Stimulated activated CD8-positive, alpha-beta memory T cell treated with anti-CD3 and anti-CD28 coated beads, Interleukin-12 subunit alpha, Interleukin-12 subunit beta, amount 100 ng/mL, for 24 hours (primary cell): ENCODE results near the gene LGR6.
"Not testable (repeated sequence)": the region's sequence is repeated elsewhere in the genome, so short reads cannot be mapped to it uniquely, and the experiment has no call there.

Source experiments
- DNase-seq: peaks from one replicate; pipeline ENCODE4 v3.0.0-alpha.2; 2020; ENCODE audit errors: extremely low read depth

LGR6 gene, protein sequence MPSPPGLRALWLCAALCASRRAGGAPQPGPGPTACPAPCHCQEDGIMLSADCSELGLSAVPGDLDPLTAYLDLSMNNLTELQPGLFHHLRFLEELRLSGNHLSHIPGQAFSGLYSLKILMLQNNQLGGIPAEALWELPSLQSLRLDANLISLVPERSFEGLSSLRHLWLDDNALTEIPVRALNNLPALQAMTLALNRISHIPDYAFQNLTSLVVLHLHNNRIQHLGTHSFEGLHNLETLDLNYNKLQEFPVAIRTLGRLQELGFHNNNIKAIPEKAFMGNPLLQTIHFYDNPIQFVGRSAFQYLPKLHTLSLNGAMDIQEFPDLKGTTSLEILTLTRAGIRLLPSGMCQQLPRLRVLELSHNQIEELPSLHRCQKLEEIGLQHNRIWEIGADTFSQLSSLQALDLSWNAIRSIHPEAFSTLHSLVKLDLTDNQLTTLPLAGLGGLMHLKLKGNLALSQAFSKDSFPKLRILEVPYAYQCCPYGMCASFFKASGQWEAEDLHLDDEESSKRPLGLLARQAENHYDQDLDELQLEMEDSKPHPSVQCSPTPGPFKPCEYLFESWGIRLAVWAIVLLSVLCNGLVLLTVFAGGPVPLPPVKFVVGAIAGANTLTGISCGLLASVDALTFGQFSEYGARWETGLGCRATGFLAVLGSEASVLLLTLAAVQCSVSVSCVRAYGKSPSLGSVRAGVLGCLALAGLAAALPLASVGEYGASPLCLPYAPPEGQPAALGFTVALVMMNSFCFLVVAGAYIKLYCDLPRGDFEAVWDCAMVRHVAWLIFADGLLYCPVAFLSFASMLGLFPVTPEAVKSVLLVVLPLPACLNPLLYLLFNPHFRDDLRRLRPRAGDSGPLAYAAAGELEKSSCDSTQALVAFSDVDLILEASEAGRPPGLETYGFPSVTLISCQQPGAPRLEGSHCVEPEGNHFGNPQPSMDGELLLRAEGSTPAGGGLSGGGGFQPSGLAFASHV

DNA sequence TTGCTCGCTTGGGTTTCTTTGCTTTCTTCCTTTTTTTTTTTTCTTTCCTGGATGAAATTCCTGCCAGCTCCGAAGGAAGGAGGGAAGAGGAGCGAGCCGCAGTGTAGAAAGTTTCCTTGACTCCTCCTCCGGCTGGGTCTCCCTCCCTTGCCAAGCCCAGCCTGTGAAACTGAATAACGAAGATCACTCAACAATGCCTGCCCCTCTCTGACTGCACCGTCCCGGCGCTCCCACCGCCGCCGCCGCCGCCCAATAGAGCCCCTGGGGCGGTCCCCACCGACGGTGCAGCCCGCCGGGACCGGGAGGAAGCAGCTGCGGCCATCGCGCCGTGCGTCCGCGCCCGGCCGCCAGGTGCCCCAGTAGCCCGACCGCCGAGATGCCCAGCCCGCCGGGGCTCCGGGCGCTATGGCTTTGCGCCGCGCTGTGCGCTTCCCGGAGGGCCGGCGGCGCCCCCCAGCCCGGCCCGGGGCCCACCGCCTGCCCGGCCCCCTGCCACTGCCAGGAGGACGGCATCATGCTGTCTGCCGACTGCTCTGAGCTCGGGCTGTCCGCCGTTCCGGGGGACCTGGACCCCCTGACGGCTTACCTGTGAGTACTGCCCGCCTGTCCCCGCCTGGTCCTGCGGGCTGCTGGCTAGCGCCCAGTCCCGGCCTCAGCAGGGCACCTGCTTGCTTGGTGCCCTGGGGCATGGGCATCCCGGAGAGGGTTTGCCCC is at the start of gene LGR6:
Gene LGR6, plus strand, starts transcription at position 186 of the 714 bp plus-strand sequence. Its CDS starts 191 bp downstream, at position 377.
- no peak for DNase-seq

DNA sequence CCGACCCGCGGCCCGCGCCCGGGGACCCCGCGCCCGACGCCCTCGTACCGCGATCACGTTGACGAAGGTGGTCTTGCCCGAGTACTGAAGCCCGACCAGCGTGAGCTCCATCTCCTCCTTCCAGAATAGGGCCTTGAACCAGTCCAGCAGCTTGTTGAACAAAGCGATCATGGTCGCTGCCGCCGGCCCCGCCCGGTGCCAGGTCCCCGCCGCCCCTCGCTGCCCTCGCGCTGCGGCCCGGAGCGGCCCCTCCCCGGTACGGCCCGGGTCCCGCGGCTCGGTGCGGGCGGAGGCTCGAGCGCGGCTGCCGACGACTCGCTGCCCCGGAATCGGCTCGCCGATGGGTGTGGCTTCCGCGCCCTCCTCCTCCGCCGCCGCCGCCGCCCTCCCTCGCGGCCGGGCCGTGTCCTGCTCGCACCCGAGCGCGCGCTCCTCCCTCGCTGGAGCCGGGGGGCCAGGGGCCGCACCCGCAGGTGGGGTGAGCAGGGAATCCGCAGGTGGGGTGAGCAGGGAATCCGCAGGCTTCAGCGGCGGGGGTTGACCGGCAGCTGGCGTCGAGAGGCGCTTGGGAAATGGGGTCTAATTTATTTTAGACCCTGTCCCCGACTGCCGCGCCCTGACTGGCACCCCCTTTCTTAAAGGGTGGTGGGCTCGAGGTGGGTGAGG is 49.1 kb upstream of the LGR6 start, which contains the start of gene ARL8A:
Gene ARL8A, minus strand, starts transcription at position 336 of the 666 bp plus-strand sequence. Its CDS starts 165 bp downstream, at position 171.
- DNase-seq = no peak

DNA sequence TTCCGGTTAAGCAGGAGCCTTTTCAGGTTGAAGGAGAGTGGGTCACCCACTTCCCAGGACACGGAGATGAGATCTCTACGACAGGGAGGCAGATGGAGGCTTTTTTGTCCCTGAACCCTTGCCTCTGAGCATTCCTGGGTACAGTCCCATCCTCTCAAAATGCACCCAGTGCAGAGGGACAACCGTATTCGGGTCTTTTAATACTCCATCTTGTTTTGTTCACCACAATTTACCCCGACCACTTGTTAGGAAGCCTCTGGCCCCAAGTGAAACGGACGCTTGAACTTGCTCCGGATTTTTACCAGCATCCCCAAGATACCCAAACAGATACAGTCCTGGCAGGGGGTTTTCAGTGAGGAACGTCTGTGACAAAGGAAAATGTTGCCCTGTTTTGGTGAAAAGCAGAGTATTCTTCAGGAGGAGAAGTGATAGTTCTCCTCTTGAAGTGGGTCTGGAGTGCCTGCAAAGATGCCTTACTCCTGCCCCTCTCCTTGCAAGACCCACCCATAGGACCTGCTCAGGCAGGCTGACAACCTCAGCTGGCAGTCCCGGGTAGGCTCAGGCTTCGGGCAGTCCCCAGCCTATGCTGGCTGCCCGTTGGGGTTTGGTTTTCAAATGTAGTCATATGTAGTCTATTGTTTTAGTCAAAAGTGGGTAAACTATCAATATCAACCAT is 48.4 kb upstream of the LGR6 start:
- no peak for DNase-seq

DNA sequence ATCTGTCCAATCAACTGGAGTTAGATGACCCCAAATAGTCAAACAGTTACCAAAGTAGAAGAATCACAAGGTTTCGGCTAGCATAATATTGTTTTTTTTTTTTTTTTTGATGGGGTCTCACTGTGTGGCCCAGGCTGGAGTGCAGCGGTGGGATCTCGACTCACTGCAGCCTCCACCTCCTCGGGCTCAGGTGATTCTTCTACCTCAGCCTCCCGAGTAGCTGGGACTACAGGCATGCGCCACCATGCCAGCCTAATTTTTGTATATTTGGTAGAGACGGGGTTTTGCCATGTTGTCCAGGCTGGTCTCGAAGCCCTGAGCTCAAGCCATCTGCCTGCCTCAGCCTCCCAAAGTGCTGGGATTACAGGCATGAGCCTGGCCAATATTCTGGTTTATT is 47.9 kb upstream of the LGR6 start:
- not testable (repeated sequence) for DNase-seq

DNA sequence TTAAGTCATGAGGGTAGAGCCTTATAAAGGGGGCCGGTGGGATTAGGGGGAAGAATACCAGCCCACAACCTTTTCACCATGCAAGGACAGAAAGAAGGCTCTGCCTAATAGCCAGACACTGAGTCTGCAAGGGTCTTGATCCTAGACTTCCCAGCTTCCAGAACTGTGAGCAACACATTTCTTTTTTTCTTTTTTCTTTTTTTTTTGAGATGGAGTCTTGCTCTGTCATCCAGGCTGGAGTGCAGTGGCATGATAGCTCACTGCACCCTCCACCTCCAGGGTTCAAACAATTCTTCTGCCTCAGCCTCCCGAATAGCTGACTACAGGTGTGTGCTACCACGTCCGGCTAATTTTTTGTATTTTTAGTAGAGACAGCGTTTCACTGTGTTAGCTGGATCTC is 47.3 kb upstream of the LGR6 start:
- DNase-seq = no peak

DNA sequence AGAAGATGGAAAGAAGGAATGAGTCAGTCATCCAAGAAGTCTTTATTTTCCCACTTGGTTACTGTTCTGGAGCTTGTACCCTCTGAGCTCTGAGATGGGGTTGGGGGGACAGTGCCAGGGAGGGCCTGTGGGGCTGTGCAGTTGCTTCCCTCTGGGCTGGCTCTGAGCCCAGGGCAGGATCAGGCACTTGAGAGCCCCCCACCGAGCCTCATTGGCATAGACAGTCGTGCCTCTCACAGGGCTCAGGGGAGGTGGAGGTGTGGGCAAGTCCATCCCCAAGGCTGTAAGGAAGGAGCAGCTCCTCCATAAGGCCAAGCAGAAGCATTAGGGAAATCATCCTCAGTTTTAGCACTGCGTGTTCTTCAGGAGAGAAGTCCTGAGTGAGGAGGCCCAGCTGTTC is 46.6 kb upstream of the LGR6 start:
- DNase-seq = no peak

DNA sequence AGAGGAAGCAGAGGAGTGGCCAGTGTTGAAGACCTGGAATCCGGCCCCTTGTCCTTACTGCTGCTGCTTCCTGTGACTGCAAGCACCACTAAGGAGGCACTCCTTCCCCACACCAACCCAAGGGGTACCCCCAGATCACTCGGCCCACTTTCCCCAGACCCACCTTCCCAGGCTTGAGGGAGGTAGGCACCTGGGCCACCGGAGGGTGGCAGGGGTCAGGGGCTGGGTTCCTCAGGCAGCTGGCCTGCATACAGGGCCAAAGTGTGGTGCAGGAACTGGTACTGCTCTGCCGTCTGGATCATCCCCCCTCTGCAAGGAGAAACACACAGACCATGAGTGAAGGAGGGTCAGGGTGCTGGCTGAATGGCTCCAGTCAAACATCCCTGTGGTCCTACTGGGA is 45.2 kb upstream of the LGR6 start:
- DNase-seq = no peak

DNA sequence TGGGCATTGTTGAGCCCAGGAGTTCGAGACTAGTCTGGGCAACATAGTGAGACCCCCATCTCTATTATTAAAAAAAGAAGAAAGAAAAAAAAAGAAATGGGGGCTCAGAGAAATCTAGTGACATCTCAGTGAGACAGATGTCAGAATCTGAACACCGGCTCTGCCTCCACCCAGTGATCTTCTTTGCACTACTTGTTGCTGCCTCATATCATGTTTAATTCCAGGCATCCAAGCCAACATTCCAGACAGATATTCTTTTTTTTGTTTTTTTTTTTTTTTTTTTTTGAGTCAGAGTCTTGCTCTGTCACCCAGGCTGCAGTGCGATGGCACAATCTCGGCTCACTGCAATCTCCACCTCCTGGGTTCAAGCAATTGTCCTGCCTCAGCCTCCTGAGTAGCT is 44.0 kb upstream of the LGR6 start:
- DNase-seq = no peak

DNA sequence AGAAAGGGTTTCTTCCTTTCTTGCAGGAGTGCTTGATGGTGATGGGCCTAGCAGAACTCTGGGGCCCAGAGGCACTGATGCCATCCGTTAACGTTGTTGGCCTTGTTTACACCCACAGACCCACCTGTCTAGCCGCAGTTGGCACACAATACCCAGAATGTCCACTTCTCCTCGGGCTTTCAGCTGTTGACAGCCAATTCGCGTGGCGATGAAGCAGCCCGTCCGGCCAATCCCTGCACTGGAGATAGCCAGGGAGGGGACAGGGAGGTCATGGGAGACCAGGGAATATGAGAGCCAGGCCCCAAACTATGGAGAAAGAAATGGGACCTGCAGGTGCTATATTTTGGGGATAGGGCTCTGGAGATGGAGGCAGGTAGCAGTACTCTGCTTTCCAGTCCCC is 43.4 kb upstream of the LGR6 start:
- no peak for DNase-seq

DNA sequence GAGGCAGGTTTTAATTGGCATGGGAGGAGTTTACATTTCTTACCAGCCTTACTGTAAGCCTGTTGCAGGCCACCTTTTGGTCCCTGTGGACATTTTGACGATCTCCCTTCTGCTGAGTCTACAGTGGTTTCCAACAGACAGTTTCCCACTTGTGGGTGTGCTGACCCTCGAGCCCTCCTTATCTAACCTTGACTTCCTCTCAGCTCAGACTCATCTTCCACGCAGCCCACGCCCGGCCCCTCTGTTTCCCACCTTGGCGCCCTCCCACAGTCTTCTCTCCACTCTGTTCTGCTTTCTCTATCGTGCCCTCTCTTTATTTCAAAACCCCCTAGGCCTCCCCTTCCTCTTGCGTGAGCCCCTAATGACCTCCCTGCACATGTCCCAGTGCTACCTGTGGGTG is 43.0 kb upstream of the LGR6 start:
- no peak for DNase-seq

DNA sequence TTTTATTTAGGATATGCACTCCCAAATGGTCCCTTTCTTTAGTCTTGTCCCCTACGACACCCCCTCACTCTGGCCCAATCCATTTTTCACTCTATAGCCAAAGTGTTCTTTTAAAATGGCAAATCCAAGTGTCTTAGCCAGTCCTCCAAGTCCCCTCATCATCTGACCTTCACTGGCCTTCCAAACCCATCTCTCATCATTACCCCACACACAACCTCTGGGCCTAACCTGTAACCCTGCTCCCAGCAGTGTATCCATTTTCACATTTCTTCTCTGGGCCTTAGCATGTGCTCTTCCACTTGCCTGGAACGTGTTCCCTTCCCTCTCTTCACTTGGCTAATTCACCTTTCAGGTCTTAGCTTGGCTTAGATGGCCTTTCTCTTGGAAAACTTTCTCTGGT is 42.6 kb upstream of the LGR6 start:
- no peak for DNase-seq

DNA sequence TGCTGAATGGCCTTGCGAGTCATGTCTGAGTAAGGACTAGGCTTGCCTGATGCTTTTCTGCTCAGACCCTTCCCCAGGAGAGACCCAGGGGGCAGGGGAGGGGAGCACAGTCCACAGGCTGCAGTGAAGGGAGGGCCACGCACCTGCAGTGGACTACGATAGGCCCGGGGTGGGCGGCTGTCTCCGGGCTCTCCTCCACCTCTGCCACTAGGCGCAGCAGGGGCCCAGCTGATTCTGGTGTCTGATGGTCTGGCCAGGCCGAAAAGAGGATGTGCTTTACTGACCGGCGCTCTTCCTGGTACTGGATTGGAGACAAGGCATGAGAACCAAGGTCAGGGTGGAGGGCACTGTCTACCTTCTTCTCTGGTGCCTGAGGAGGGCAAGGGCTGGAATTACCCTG is 41.2 kb upstream of the LGR6 start:
- DNase-seq = no peak

DNA sequence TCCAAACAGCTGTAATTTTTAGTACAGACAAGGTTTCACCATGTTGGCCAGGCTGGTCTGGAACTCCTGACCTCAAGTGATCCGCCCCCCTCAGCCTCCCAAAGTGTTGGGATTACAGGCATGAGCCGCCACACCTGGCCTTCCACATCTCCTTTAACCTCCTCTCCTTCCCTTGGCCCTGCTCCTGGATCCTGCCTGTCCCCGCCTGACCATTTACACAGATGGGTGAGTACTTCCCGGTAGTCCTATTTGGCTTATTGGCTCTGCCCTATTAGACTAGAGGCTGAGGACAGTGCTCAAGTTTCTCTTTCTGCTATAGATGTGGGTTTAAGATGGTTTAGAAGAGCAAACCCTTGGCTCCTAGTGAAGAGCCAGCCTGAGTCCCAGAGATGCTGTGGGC is 40.3 kb upstream of the LGR6 start:
- no peak for DNase-seq

DNA sequence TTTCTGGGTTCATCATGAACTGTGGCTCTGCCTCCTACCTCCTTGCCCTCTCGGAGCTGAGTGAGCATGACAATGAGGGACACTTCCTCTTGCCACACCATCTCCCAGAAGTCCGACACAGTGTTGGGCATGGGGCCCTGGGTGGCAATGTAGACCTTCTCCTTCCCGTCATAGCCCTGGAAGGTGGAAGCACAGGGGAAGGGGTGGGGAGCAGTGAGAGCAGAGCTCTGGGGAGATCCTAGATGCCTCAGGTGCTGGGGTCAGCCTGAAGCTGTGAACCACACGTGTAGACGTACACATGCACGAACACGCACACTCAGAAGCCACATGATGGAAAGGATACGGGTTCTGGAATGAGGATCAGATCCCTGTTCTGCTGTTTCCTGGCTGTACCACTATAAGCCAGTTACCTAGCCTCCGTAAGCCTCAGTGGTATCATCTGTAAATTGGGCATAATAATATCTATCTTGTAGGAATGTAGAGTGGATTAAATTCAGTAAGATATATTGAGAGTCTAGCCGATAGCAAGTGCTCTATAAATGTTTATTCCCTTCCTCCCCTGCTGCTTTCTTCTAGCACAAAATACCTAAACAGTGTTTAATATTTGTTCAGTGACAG is 39.3 kb upstream of the LGR6 start:
- no peak for DNase-seq

DNA sequence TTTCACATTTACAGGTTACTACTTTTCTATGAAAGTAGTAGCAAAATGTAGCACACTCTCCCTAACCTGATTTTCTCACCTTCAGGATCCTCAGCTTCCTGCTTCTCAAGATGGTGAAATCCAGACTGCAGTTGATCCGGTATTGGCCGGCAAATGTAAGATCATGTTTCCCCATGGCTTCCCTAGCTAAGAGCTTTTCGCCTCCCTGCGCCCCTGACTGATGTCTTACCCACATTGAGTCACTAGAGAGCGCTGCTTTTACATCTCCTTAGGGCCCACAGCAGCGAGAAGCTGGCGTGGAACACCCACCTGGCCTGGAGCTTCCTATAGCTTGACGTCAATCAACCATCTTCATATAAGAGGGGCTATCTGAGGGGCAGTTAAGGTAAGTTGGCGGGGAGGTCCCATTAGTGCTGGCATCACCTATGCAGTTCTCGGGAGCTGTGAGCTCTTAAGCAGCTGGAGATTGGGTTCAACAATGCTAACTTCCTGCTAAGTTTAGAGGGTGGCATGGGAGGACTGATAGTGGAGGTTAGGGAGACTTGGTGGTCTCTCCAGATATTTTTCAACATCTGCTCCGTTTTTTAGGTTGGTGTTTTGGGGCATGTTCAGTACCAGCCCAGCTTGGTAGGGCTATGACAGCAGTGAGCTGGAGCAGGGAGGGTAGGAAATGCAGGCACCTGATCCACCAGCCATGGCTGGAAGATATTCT is 38.7 kb upstream of the LGR6 start:
- no peak for DNase-seq

DNA sequence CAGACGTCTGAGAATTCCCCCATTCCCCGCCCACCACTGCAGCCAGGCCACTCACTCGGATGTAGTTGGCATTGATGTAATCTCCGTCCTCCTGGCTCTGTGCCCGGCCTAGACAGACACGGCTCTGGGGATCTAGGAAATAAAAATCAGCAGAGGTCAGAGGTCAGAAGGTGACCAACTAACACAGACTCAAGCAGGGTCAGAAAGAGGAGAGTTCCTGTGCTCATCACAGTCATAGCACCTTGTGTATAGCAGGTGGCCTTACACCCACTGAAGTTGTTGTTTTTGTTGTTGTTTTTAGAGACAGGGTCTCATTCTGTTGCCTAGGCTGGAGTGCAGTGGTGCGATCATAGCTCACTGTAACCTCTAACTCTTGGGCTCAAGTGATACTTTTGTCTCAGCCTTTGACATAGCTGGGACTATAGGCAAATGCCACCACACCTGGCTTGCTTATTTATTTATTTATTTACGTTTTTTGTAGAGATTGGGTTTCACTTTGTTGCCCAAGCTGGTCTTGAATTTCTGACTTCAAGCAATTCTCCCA is 38.0 kb upstream of the LGR6 start:
- DNase-seq = no peak

DNA sequence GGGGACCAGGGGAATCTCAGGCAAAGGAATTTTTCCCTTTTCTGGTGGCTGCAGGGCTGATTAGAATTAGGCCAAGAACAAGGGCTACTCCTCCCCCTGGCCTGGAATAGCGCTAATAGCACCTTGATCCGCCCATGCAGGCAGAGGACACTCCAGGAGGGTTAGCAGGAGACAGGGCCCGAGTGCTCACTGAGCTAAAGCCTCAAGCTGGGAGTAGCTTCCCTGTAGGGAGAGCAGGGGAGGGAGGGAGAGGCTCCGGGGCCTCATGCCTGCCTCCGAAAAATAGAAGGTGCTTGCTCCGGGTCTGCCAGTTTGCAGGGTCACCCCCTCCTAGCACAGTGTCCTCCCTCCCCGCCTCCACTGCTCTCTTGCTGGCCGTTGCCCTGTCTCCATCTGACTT is 37.0 kb upstream of the LGR6 start:
- DNase-seq = no peak

DNA sequence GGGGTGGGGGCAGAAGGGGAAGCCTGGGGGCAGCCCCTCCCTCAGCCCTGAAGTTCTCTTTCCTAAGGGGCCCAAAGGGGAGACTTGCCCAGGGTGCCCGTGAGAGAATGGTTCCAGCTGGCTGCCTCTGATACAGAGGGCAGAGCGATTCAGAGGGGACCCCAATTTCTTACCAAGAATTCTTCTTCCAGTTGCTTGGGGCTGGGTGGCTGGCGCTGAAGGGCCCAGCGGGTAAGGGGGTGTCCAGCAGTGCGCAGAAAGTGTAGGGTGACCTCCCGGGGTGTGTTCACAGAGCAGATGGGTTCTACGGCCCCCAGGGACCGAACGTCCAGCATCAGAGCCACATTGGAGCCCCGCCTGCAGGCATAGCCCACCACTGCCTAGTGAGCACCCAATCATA is 35.7 kb upstream of the LGR6 start:
- no peak for DNase-seq

DNA sequence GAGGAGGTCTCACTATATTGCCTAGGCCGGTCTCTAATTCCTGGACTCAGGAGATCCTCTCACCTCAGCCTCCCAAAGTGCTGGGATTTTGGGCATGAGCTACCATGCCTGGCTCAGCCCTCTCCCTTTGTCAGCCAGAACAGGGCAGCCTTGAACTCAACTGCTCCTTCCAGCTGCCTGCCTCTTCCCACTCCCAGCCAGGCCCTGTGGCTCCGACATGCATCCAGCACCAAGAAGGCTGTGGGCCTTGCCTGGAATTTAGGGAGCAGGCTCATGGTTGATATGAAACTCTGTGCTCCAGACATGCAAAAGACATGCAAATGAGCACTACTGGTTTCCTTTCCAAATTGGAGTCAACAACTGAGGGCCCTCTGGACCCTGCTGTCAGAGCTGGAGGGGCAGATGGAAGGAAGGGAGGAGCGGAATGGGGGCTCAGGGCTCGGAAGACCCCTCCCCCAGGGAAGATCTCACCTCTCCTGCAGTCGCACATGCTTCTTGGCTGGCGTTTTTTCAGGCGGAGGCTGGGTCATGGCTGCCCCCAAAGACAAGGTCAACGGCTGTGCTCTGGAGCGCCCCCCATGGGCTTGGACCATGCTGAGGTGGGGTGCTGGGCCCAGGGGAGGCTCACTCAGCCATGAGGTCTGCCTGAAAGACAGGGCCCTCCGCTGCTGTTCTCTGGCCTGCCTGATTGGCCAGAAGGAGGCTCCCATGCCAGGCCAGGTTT is 34.6 kb upstream of the LGR6 start:
- no peak for DNase-seq
